ENCODE results near the gene XXYLT1.
"Not testable (repeated sequence)": the region's sequence is repeated elsewhere in the genome, so short reads cannot be mapped to it uniquely, and the experiment has no call there.

DNA sequence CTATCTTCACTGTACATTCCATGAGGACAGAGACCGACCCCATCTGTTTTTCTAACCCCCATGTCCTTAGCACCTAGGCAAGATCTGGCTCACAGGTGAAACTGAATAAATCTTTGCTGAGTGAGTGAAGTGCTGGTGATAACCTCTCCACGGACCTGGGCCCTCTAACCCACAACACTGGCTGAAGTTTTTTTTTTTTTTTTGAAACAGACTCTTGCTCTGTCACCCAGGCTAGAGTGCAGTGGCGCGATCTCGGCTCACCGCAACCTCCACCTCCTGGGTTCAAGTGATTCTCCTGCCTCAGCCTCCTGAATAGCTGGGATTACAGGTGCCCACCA is 84.3 kb downstream of the XXYLT1 start:
- TF ChIP-seq, protein P1, sequence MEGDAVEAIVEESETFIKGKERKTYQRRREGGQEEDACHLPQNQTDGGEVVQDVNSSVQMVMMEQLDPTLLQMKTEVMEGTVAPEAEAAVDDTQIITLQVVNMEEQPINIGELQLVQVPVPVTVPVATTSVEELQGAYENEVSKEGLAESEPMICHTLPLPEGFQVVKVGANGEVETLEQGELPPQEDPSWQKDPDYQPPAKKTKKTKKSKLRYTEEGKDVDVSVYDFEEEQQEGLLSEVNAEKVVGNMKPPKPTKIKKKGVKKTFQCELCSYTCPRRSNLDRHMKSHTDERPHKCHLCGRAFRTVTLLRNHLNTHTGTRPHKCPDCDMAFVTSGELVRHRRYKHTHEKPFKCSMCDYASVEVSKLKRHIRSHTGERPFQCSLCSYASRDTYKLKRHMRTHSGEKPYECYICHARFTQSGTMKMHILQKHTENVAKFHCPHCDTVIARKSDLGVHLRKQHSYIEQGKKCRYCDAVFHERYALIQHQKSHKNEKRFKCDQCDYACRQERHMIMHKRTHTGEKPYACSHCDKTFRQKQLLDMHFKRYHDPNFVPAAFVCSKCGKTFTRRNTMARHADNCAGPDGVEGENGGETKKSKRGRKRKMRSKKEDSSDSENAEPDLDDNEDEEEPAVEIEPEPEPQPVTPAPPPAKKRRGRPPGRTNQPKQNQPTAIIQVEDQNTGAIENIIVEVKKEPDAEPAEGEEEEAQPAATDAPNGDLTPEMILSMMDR (IDR thresholded peaks at IDR 0.05): not testable (repeated sequence)
- TF ChIP-seq POLR2A (IDR thresholded peaks at IDR 0.05): not testable (repeated sequence)
